ENCODE data around the gene ETV6.

ETV6 gene

DNA sequence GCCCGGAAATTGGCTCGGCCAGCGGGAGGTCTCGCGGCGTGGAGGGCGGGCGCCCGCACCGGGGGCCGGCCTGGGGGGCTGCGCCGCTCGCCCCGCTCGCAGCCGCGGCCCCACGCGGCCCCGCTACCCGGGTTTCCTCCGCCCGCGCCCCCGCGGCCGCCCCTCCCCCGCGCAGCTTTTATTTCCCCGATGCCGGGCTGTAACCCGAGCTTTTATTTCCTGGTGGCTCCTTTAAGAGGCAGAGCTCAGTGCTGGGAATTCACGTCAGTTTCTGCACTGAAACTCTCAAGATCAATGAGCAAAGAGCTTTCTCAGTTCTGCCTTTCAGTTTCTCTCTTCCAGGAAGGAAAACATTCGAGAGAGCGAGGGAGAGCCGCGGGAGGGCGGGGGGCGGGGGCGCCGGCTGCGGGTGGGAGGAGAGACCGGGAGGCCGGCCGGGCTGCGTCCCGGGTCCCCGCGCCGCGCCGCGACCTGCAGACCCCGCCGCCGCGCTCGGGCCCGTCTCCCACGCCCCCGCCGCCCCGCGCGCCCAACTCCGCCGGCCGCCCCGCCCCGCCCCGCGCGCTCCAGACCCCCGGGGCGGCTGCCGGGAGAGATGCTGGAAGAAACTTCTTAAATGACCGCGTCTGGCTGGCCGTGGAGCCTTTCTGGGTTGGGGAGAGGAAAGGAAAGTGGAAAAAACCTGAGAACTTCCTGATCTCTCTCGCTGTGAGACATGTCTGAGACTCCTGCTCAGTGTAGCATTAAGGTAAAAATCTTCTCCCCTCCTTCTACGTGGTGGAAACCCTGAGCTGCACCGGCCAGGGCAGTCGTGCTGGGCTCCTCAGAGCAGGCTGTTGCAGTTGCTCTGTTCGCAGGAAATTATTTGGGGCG lies at the start of gene ETV6:
Gene ETV6 (plus strand): TSS at position 262 of the 873 bp plus-strand sequence. CDS start 454 bp downstream, at position 716.
- in situ Hi-C loops (cut with MboI; ENCODE audit: low sequenced_read_pairs, unreplicated experiment) = no loop called here
- TF ChIP-seq, protein P1, sequence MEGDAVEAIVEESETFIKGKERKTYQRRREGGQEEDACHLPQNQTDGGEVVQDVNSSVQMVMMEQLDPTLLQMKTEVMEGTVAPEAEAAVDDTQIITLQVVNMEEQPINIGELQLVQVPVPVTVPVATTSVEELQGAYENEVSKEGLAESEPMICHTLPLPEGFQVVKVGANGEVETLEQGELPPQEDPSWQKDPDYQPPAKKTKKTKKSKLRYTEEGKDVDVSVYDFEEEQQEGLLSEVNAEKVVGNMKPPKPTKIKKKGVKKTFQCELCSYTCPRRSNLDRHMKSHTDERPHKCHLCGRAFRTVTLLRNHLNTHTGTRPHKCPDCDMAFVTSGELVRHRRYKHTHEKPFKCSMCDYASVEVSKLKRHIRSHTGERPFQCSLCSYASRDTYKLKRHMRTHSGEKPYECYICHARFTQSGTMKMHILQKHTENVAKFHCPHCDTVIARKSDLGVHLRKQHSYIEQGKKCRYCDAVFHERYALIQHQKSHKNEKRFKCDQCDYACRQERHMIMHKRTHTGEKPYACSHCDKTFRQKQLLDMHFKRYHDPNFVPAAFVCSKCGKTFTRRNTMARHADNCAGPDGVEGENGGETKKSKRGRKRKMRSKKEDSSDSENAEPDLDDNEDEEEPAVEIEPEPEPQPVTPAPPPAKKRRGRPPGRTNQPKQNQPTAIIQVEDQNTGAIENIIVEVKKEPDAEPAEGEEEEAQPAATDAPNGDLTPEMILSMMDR (IDR thresholded peaks at IDR 0.05; ENCODE audit: borderline replicate concordance, control extremely low read depth, extremely low read depth, insufficient read depth, missing control alignments) = no peak
- peak; percentile 87 for DNase-seq (ENCODE audit: low spot score)

DNA sequence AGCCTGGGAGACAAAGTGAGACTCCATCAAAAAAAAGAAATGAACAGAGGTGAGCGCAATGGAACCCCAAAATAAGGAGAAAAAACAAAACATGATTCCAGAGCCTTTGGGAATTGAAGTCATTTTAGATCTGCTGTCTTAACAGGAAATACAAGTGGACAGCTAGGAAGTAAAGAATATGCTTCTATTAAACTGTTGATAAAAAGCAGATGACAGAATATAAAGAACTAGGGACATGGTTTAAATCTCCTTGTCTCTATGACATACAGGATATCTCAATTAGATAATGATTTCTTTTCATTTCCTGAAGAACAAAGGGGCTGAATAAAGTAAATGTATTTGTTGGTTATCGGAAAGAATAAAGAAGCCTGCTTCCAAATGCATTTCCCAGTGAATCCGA lies 49.3 kb upstream of the ETV6 start:
- no peak for DNase-seq (ENCODE audit: low spot score)
- TF ChIP-seq, protein P1 (IDR thresholded peaks at IDR 0.05; ENCODE audit: borderline replicate concordance, control extremely low read depth, extremely low read depth, insufficient read depth, missing control alignments) = no peak
- in situ Hi-C loops (cut with MboI; ENCODE audit: low sequenced_read_pairs, unreplicated experiment) = no loop called here

DNA sequence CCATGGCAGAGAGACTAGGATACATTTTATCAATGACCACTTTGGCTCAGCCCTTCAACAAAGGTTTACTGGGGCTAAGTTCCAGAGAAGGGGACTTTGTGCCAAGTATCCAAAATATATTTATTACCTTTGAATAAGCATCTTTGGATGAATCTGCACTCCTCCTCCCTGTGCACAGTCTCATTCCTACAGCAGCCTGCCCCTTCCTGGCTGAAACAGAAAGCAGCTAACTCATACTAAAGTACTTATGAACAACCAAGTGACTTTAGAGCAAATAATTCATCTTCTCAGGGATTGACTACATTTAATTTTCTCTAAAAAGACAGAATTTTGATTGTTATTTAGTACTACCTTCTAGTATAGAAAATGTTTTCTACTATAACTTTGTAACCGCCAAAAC lies 47.8 kb upstream of the ETV6 start:
- DNase-seq (ENCODE audit: low spot score) = no peak
- TF ChIP-seq, protein P1 (IDR thresholded peaks at IDR 0.05; ENCODE audit: borderline replicate concordance, control extremely low read depth, extremely low read depth, insufficient read depth, missing control alignments) = no peak
- in situ Hi-C loops (cut with MboI; ENCODE audit: low sequenced_read_pairs, unreplicated experiment) = no loop called here

DNA sequence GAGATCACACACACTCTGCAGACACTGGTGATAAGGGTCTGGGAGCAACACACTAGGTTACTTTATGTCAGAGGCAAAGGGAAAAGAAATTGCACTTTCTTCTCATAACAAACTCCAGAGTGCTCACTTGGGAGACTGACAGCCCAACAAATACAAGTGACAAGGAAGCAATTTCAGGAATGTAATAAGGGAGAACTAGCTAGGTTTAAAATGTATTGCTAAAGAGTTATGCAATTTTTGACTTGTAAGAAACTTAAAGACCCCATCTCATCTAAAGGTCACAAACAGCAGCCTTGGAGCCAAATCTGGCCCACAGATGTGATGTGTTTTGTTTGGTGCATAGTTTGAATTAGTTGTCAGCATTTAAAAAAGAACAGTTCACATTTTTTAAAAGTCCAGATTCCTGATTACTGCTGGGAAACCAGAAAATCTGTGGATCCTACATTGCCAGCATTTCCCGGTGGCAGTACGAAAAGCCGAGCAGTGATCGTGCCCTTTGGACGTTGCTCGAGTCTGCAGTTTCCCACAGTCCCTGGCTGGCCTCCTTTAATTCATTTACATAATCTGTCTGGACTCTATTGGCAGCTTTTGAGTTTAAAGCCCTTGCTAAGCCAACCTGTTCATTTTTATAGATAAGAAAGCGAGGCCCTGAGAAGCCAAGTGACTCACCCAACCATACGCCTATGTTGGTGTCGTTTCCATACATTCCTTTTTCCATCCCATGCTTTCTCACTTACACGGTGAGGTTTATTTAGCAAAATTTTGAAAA lies 42.0 kb upstream of the ETV6 start:
- TF ChIP-seq, protein P1 (IDR thresholded peaks at IDR 0.05; ENCODE audit: borderline replicate concordance, control extremely low read depth, extremely low read depth, insufficient read depth, missing control alignments) = no peak
- in situ Hi-C loops (cut with MboI; ENCODE audit: low sequenced_read_pairs, unreplicated experiment) = no loop called here

DNA sequence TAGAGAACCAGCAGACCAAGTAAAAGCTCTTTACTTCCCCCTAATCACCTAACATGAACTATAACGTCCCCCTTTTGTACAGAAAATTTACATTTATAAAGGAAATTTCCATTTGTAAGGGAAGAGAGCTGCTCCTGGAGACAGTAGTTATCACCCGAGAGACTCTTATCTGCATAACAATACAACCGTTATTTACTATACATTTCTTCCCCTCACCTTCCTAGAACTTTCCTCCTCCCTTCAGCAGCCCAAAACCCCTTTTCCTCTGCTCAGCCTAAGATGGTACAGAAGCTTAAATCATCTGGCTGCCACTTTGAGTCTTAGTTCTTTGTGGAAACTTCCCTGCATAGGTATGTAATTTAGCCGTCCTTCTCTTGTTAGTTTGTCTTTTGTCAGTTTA lies 40.4 kb upstream of the ETV6 start:
- in situ Hi-C loops (cut with MboI; ENCODE audit: low sequenced_read_pairs, unreplicated experiment) = no loop called here
- TF ChIP-seq, protein P1 (IDR thresholded peaks at IDR 0.05; ENCODE audit: borderline replicate concordance, control extremely low read depth, extremely low read depth, insufficient read depth, missing control alignments) = no peak
- DNase-seq (ENCODE audit: low spot score) = no peak

More for the DNA sequence above, 42.0 kb upstream of the ETV6 start:
- DNase-seq (ENCODE audit: low spot score) = no peak

DNA sequence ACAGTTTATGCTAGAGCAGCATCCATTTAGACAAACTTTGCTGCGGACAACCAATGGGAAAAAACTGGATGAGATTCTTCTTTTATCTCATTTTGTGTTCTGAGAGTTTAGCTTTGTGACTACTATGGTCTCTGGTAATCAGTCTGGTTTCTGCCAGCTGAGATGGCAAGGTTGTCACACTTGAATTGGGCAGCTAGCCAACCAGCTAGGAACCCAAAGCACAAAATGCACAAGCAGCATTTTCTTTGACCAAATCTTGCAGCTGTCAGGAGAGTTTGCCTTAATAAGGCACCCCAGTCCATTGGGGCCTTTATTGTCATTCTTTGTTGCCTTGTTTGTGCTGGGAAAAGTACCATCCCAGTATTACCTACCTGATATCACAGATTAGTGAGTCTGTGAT lies 34.0 kb upstream of the ETV6 start:
- TF ChIP-seq, protein P1 (IDR thresholded peaks at IDR 0.05; ENCODE audit: borderline replicate concordance, control extremely low read depth, extremely low read depth, insufficient read depth, missing control alignments) = no peak
- no peak for DNase-seq (ENCODE audit: low spot score)
- in situ Hi-C loops (cut with MboI; ENCODE audit: low sequenced_read_pairs, unreplicated experiment) = no loop called here

All from GM13976 (cell line).